HepG2 (cell line): Measurements from ENCODE around the gene HOXD1. TPM values are rescaled to one million over a fixed set of nuclear protein-coding genes. Genes with fewer than 3 reads are reported as not detected.
A peak's percentile ranks its signal among the peaks of the same experiment; 100 is the strongest.

ENCODE experiments used
- GATA4 ChIP-seq: sonication (generic); IDR thresholded peaks from 2 replicates; pipeline ENCODE4 v1.6.1; 2016; ENCODE audit warnings: antibody characterized with exemption, low read depth, borderline replicate concordance
- HNF4A ChIP-seq: sonication (generic); formaldehyde crosslinking; IDR thresholded peaks from 2 replicates; pipeline ENCODE4 v1.4.0; 2020; ENCODE audit warnings: missing genetic modification reagents
- MED13 ChIP-seq: sonication (generic); formaldehyde crosslinking; IDR thresholded peaks from 2 replicates; pipeline ENCODE4 v1.5.0; 2020; ENCODE audit warnings: missing genetic modification reagents
- MIER3 ChIP-seq: IDR thresholded peaks from 2 replicates; pipeline ENCODE4 v1.6.1; 2016; ENCODE audit warnings: missing compliant biosample characterization, borderline replicate concordance
- NFYB ChIP-seq: sonication (generic); formaldehyde crosslinking; IDR thresholded peaks from 2 replicates; pipeline ENCODE4 v1.4.0; 2020; ENCODE audit warnings: missing genetic modification reagents
- POLR2AphosphoS5 ChIP-seq: IDR thresholded peaks from 2 replicates; pipeline ENCODE4 v1.6.1; 2012; ENCODE audit warnings: low read depth, low read length
- YEATS2 ChIP-seq: sonication (generic); formaldehyde crosslinking; IDR thresholded peaks from 2 replicates; pipeline ENCODE4 v1.4.0; 2020; ENCODE audit warnings: missing genetic modification reagents, borderline replicate concordance
- ZNF407 ChIP-seq: sonication (generic); formaldehyde crosslinking; IDR thresholded peaks from one replicate; pipeline ENCODE4 v1.5.1; 2020; ENCODE audit warnings: mild to moderate bottlenecking, missing genetic modification reagents; ENCODE audit errors: not compliant biosample characterization
- ZNF580 ChIP-seq: IDR thresholded peaks from 2 replicates; pipeline ENCODE4 v1.6.1; 2016; ENCODE audit warnings: low read depth, borderline replicate concordance
- polyA plus RNA-seq, 8 experiments: library from polyadenylated mRNA; depleted of rRNA in 3 of 8; stranded (reverse) in 7 of 8; unstranded in 1 of 8; fragments of >200 nt; fragmentation: Illumina TruSeq in 4 of 8; extraction: Trizol in 4 of 8; gene quantifications; 2 replicates each; pipeline versions ENCODE4 v1.2.1 to v1.2.3, GENCODE V29; 2011 to 2016; ENCODE audit warnings: low read depth in 4 of 8, missing spikeins in 1 of 8, mixed read lengths in 1 of 8; ENCODE audit not compliant: insufficient read depth in 1 of 8
- total RNA-seq, 5 experiments: library from RNA; depleted of rRNA; stranded (reverse); fragments of >200 nt; fragmentation: Illumina TruSeq; extraction: Trizol; gene quantifications; 2 replicates each; pipeline ENCODE4 v1.2.3, GENCODE V29; 2016; ENCODE audit warnings: low read depth in 1 of 5
- TF ChIP-seq, protein P1 (sequence below): sonication (generic); formaldehyde crosslinking; IDR thresholded peaks from 2 replicates; pipeline ENCODE4 v1.4.0; 2020; ENCODE audit warnings: mild to moderate bottlenecking, missing genetic modification reagents, borderline replicate concordance

Gene HOXD1
- total and polyA plus RNA-seq, 2 of the 13 experiments (the other 11 are each of a cell fraction or from before 2014, with no cell fraction given), result 10.0 to 22.3 TPM

DNA sequence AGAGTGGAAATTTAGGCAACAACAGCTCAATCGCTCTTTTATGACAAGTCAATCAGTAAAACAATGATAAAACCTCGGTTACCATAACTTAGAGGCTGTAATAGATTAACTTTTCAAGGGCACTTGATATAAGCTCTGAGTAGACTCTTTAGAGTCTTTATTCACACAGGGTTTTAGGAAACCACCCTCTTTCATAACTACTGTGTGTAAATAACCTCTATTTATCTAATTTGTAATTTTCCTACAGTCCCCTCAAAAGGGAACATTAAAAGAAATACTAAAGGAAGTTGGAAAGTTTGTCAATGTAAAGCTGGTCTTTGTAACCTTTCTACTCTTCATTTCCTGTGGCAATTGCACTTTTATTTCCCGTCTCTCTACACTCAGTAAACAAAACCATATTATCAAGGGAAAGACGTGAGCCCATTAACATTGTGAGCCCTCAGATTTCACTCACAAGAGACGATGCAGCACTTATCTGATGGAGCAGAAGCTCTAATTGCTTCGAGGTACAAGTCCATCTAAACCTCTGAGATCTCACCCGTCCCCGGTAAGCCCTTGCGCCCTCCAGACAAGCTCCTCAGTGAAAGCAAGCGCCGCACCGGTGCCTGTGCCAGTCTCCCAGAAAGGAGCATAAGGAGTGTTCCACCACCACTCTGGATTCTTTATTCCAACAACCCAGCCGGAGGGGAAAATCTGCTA, 1.1 kb upstream of the HOXD1 start (continued):
- TF ChIP-seq ZNF407 (CRISPR knock-in tag), result no peak
- TF ChIP-seq MIER3 (CRISPR knock-in tag), result peak; percentile 62; the same call in 1 of the 2 replicates
- peak; percentile 55; the same call in 1 of the 2 replicates for TF ChIP-seq YEATS2 (CRISPR knock-in tag)
- TF ChIP-seq HNF4A (CRISPR knock-in tag), result peak; percentile 24; the same call in 1 of the 2 replicates
- TF ChIP-seq ZNF580 (CRISPR knock-in tag), result no peak
- TF ChIP-seq POLR2AphosphoS5, result peak; percentile 57
- TF ChIP-seq GATA4, result peak; percentile 77; the same call in 1 of the 2 replicates
- no peak for TF ChIP-seq NFYB (CRISPR knock-in tag)
- peak; percentile 75 for TF ChIP-seq MED13 (CRISPR knock-in tag)
- TF ChIP-seq, protein P1, sequence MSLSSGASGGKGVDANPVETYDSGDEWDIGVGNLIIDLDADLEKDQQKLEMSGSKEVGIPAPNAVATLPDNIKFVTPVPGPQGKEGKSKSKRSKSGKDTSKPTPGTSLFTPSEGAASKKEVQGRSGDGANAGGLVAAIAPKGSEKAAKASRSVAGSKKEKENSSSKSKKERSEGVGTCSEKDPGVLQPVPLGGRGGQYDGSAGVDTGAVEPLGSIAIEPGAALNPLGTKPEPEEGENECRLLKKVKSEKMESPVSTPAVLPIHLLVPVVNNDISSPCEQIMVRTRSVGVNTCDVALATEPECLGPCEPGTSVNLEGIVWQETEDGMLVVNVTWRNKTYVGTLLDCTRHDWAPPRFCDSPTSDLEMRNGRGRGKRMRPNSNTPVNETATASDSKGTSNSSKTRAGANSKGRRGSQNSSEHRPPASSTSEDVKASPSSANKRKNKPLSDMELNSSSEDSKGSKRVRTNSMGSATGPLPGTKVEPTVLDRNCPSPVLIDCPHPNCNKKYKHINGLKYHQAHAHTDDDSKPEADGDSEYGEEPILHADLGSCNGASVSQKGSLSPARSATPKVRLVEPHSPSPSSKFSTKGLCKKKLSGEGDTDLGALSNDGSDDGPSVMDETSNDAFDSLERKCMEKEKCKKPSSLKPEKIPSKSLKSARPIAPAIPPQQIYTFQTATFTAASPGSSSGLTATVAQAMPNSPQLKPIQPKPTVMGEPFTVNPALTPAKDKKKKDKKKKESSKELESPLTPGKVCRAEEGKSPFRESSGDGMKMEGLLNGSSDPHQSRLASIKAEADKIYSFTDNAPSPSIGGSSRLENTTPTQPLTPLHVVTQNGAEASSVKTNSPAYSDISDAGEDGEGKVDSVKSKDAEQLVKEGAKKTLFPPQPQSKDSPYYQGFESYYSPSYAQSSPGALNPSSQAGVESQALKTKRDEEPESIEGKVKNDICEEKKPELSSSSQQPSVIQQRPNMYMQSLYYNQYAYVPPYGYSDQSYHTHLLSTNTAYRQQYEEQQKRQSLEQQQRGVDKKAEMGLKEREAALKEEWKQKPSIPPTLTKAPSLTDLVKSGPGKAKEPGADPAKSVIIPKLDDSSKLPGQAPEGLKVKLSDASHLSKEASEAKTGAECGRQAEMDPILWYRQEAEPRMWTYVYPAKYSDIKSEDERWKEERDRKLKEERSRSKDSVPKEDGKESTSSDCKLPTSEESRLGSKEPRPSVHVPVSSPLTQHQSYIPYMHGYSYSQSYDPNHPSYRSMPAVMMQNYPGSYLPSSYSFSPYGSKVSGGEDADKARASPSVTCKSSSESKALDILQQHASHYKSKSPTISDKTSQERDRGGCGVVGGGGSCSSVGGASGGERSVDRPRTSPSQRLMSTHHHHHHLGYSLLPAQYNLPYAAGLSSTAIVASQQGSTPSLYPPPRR, result peak; percentile 60; the same call in 1 of the 2 replicates
